ENCODE results near the gene DMRTB1.

- TF ChIP-seq CTCF (IDR thresholded peaks at IDR 0.05) (no peak), POLR2A (IDR thresholded peaks at IDR 0.05) (no peak)
These were observed 40.2 kb upstream of the DMRTB1 start for GRCh38 chr1:53419034-53419433.

Data from testis (tissue), 2 donors.